Measurements from ENCODE around the gene UPB1.
"Not testable (repeated sequence)": the region's sequence is repeated elsewhere in the genome, so short reads cannot be mapped to it uniquely, and the experiment has no call there.

UPB1 gene

GRCh38 chr22:24482998-24483397, 12.1 kb upstream of the UPB1 start:
- no peak for DNase-seq

- no peak for DNase-seq
These were observed 11.1 kb upstream of the UPB1 start for GRCh38 chr22:24483976-24484545.

- no peak for DNase-seq
These were observed 10.0 kb upstream of the UPB1 start for GRCh38 chr22:24485170-24485569.

- DNase-seq: no peak
These were observed 9.5 kb upstream of the UPB1 start for GRCh38 chr22:24485608-24486007.

- DNase-seq: no peak
These were observed 8.6 kb upstream of the UPB1 start for GRCh38 chr22:24486501-24486921.

GRCh38 chr22:24489011-24489410, 6.1 kb upstream of the UPB1 start:
- DNase-seq: no peak

GRCh38 chr22:24489434-24489833, 5.7 kb upstream of the UPB1 start:
- not testable (repeated sequence) for DNase-seq

- no peak for DNase-seq
These were observed 2.7 kb upstream of the UPB1 start for GRCh38 chr22:24492391-24492790.

- no peak for DNase-seq
These were observed 985 bp upstream of the UPB1 start for GRCh38 chr22:24494167-24494527.

- DNase-seq: no peak
These were observed 188 bp downstream of the UPB1 start for GRCh38 chr22:24495365-24495675.

GRCh38 chr22:24496234-24496633, 1.1 kb downstream of the UPB1 start:
- DNase-seq: no peak

GRCh38 chr22:24496661-24497060, 1.5 kb downstream of the UPB1 start:
- DNase-seq: no peak

GRCh38 chr22:24497841-24498258, 2.7 kb downstream of the UPB1 start:
- no peak for DNase-seq

- no peak for DNase-seq
These were observed 3.7 kb downstream of the UPB1 start for GRCh38 chr22:24498824-24499223.

GRCh38 chr22:24499706-24500276, 4.7 kb downstream of the UPB1 start:
- no peak for DNase-seq

GRCh38 chr22:24500277-24500820, 5.2 kb downstream of the UPB1 start:
- no peak for DNase-seq

- DNase-seq: no peak
These were observed 6.3 kb downstream of the UPB1 start for GRCh38 chr22:24501301-24502005.

GRCh38 chr22:24502034-24502433, 6.9 kb downstream of the UPB1 start:
- DNase-seq: no peak

- no peak for DNase-seq
These were observed 7.4 kb downstream of the UPB1 start for GRCh38 chr22:24502541-24502940.

- DNase-seq: peak; percentile 8 to 55 (median 24)
These were observed 8.2 kb downstream of the UPB1 start for GRCh38 chr22:24503137-24503842.

GRCh38 chr22:24503843-24504338, 8.8 kb downstream of the UPB1 start:
- no peak for DNase-seq

GRCh38 chr22:24504540-24504939, 9.4 kb downstream of the UPB1 start:
- DNase-seq: no peak

GRCh38 chr22:24504956-24505736, 10.0 kb downstream of the UPB1 start:
- no peak for DNase-seq

Measured in activated CD4-positive, CD25-positive, alpha-beta regulatory T cell (primary cell).